Endothelial cell of umbilical vein (primary cell): ENCODE measurements around the gene REEP3. TPM values are rescaled to one million over a fixed set of nuclear protein-coding genes. Genes with fewer than 3 reads are reported as not detected.

Experiments used
- BruUV-seq: library from RNA; stranded (reverse); fragments of 400-500 nt; replicated peaks from 2 replicates; lab custom pipeline; 2021; lab: Mats Ljungman, UMichigan
- CTCF ChIA-PET: fragments of 300-600, 350-600 bp; sonication (Branson Sonifier 250); formaldehyde crosslinking; loops from one replicate; lab custom pipeline; 2021; ENCODE audit warnings: antibody characterized with exemption, inconsistent platforms; lab: Charles Lee
- POLR2A ChIA-PET: fragments of 300-600, 350-600 bp; sonication (Branson Sonifier 250); formaldehyde crosslinking; loops from one replicate; lab custom pipeline; 2021; ENCODE audit warnings: antibody characterized with exemption, inconsistent platforms; lab: Charles Lee
- DNase-seq: peaks from one replicate; pipeline ENCODE4 v3.0.0-alpha.2; 2011; ENCODE audit warnings: low read depth, low spot score
- FAIRE-seq: peaks from 2 replicates; lab custom pipeline; 2011; peaks lifted over from hg19 to GRCh38; lab: Jason Lieb, UNC
- H2AFZ ChIP-seq: 2 replicates; pipeline ENCODE4 v1.6.0; 2012; ENCODE audit warnings: low read depth, low read length, control low read depth, inconsistent platforms
- H3K27ac ChIP-seq: 2 replicates; pipeline ENCODE4 v1.5.1; 2011; ENCODE audit warnings: low read depth, mild to moderate bottlenecking, control low read depth, low read length, moderate library complexity; ENCODE audit not compliant: insufficient read depth
- H3K27me3 ChIP-seq, 2 experiments: 2 replicates each; pipeline versions ENCODE4 v1.6.0 to v1.6.1; 2011; ENCODE audit warnings: low read length in 2 of 2, mixed read lengths in 1 of 2; ENCODE audit not compliant: control insufficient read depth in 2 of 2, insufficient read depth in 2 of 2
- H3K36me3 ChIP-seq, 2 experiments: 2 replicates in 1 of 2; 3 replicates in 1 of 2; pipeline ENCODE4 v1.5.1; 2011; ENCODE audit warnings: low read length in 2 of 2, mild to moderate bottlenecking in 1 of 2, moderate library complexity in 1 of 2; ENCODE audit not compliant: control insufficient read depth in 2 of 2, insufficient read depth in 2 of 2; ENCODE audit errors: extremely low read depth in 1 of 2
- H3K4me1 ChIP-seq: 3 replicates; pipeline ENCODE4 v1.5.1; 2011; ENCODE audit warnings: mild to moderate bottlenecking, low read length; ENCODE audit not compliant: control insufficient read depth, insufficient read depth; ENCODE audit errors: extremely low read depth
- H3K4me2 ChIP-seq: 2 replicates; pipeline ENCODE4 v1.6.1; 2011; ENCODE audit warnings: low read length, control low read depth, mixed read lengths; ENCODE audit not compliant: insufficient read depth
- H3K4me3 ChIP-seq, 3 experiments: fragments of 200-600 bp in 1 of 3; sonication (generic), shearing (Covaris generic) in 1 of 3; replicated peaks in 1 of 3; 2 replicates each; pipeline ENCODE4 v1.5.1; 2011 to 2016; ENCODE audit warnings: control low read depth in 3 of 3, low read length in 3 of 3, mild to moderate bottlenecking in 2 of 3, inconsistent platforms in 1 of 3, low read depth in 1 of 3, moderate library complexity in 1 of 3; ENCODE audit not compliant: insufficient read depth in 1 of 3
- H3K79me2 ChIP-seq: 2 replicates; pipeline ENCODE4 v1.6.0; 2012; ENCODE audit warnings: low read length, inconsistent platforms; ENCODE audit not compliant: control insufficient read depth, insufficient read depth
- H3K9ac ChIP-seq: replicated peaks from 2 replicates; pipeline ENCODE3; 2011; ENCODE audit warnings: low read length, control low read depth; ENCODE audit not compliant: insufficient read depth; ENCODE audit errors: extremely low read depth
- H3K9me1 ChIP-seq: replicated peaks from 3 replicates; pipeline ENCODE4 v1.6.0; 2011; ENCODE audit warnings: mild to moderate bottlenecking, low read length; ENCODE audit not compliant: control insufficient read depth, insufficient read depth; ENCODE audit errors: extremely low read depth
- H3K9me3 ChIP-seq: replicated peaks from 2 replicates; pipeline ENCODE4 v1.5.1; 2012; ENCODE audit warnings: low read length, inconsistent platforms; ENCODE audit not compliant: control insufficient read depth, insufficient read depth
- H4K20me1 ChIP-seq: replicated peaks from 2 replicates; pipeline ENCODE3; 2011; ENCODE audit warnings: mild to moderate bottlenecking, low read length; ENCODE audit not compliant: control insufficient read depth, insufficient read depth; ENCODE audit errors: extremely low read depth
- EZH2 ChIP-seq: IDR thresholded peaks from 2 replicates; pipeline ENCODE4 v1.6.1; 2012; ENCODE audit warnings: borderline replicate concordance, low read depth, mild to moderate bottlenecking, moderate library complexity, low read length, inconsistent platforms; ENCODE audit not compliant: severe bottlenecking
- FOS ChIP-seq: IDR thresholded peaks from 2 replicates; pipeline ENCODE4 v1.6.1; 2011; ENCODE audit warnings: mild to moderate bottlenecking, low read length, moderate library complexity, borderline replicate concordance; ENCODE audit not compliant: insufficient read depth
- GATA2 ChIP-seq: IDR thresholded peaks from 2 replicates; pipeline ENCODE4 v1.7.0; 2011; ENCODE audit warnings: low read depth, mild to moderate bottlenecking, moderate library complexity, mixed read lengths, low read length; ENCODE audit not compliant: insufficient read length, insufficient read depth
- JUN ChIP-seq: IDR thresholded peaks from 2 replicates; pipeline ENCODE4 v1.6.1; 2011; ENCODE audit warnings: borderline replicate concordance, low read depth; ENCODE audit not compliant: insufficient read length, insufficient read depth
- MYC ChIP-seq: IDR thresholded peaks from one replicate; pipeline ENCODE4 v1.6.1; 2011; ENCODE audit warnings: mild to moderate bottlenecking, low read depth, low read length
- POLR2A ChIP-seq: IDR thresholded peaks from 2 replicates; pipeline ENCODE4 v1.6.1; 2012; ENCODE audit warnings: low read depth, mild to moderate bottlenecking, control low read depth, low read length
- POLR2AphosphoS5 ChIP-seq: IDR thresholded peaks from 2 replicates; pipeline ENCODE4 v1.6.1; 2012; ENCODE audit warnings: low read depth, mild to moderate bottlenecking, control low read depth, low read length, moderate library complexity; ENCODE audit not compliant: insufficient read depth
- dilution Hi-C: fragments of 300-500 bp; cut with MboI; formaldehyde crosslinking; loops from one replicate; pipeline ENCODE4 v1.15.0; 2019; ENCODE audit warnings: low sequenced_read_pairs; ENCODE audit not compliant: extremely low pct_ligation_motif_present
- intact Hi-C: fragments of 100-400 bp; cut with micrococcal nuclease; formaldehyde crosslinking; loops from one replicate; pipeline ENCODE4 v1.10.0; 2022
- polyA plus RNA-seq, 4 experiments: library from polyadenylated mRNA; depleted of rRNA in 3 of 4; stranded (reverse) in 3 of 4; unstranded in 1 of 4; fragments of >200 nt; gene quantifications; 2 replicates each; pipeline versions ENCODE4 v1.2.1 to v1.2.3, GENCODE V29; 2011 to 2012; ENCODE audit warnings: missing spikeins in 1 of 4
- total RNA-seq: library from RNA; stranded (reverse); gene quantifications from 2 replicates; pipeline ENCODE4 v1.2.3, GENCODE V29; 2021
- TF ChIP-seq, protein P1 (sequence below), 2 donors: IDR thresholded peaks; 1 replicate in 1 of 2; 2 replicates in 1 of 2; pipeline ENCODE4 v1.5.1; 2011; ENCODE audit warnings: low read length in 2 of 2, mild to moderate bottlenecking in 2 of 2, moderate library complexity in 2 of 2, control low read depth in 1 of 2, inconsistent platforms in 1 of 2, low read depth in 1 of 2; ENCODE audit not compliant: insufficient read depth in 1 of 2; ENCODE audit errors: extremely low read depth in 1 of 2
- TF ChIP-seq, protein P2 (sequence below): IDR thresholded peaks from 2 replicates; pipeline ENCODE4 v1.6.1; 2011; ENCODE audit not compliant: insufficient read depth, insufficient read length

Gene REEP3
- total and polyA plus RNA-seq, 2 donors (not counting 3 experiments of a cell fraction or from before 2014, with no cell fraction given) = 12.3 to 48.3 TPM

DNA sequence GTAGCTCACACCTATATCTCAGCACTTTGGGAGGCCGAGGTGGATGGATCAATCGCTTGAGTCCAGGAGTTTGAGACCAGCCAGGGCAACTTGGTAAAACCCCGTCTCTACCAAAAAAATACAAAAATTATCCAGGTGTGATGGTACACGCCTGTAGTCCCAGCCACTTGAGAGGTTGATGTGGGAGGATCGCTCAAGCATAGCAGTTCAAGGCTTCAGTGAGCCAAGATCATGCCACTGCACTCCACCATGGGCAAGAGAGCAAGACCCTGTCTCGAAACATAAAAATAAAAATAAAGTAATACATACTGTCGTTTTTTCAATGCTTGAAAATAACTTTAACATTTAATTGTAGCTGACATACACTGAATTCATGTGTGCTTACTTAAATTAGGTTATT is 57.3 kb downstream of the REEP3 start:
- no peak for FAIRE-seq
- Histone ChIP-seq H3K9me1 (no peaks in the 10 kb centered on the region), H3K4me1 (peaks cover 19% of the 10 kb centered on the region), H4K20me1 (no peaks in the 10 kb centered on the region), H3K36me3 (peaks cover 2 to 6% of the 10 kb centered on the region in 2 experiments), H2AFZ (no peak overlapping the region), H3K9me3 (no peaks in the 10 kb centered on the region), H3K9ac (no peak overlapping the region), H3K4me3 (no peak overlapping the region), H3K4me2 (no peak overlapping the region), H3K27me3 (no peaks in the 10 kb centered on the region), H3K79me2 (peaks cover 18% of the 10 kb centered on the region), H3K27ac (no peak overlapping the region)
- TF ChIP-seq FOS (no peak), GATA2 (no peak), POLR2A (no peak), MYC (no peak), EZH2 (no peak), JUN (no peak), POLR2AphosphoS5 (no peak)
- TF ChIP-seq, protein P1, sequence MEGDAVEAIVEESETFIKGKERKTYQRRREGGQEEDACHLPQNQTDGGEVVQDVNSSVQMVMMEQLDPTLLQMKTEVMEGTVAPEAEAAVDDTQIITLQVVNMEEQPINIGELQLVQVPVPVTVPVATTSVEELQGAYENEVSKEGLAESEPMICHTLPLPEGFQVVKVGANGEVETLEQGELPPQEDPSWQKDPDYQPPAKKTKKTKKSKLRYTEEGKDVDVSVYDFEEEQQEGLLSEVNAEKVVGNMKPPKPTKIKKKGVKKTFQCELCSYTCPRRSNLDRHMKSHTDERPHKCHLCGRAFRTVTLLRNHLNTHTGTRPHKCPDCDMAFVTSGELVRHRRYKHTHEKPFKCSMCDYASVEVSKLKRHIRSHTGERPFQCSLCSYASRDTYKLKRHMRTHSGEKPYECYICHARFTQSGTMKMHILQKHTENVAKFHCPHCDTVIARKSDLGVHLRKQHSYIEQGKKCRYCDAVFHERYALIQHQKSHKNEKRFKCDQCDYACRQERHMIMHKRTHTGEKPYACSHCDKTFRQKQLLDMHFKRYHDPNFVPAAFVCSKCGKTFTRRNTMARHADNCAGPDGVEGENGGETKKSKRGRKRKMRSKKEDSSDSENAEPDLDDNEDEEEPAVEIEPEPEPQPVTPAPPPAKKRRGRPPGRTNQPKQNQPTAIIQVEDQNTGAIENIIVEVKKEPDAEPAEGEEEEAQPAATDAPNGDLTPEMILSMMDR (IDR thresholded peaks at IDR 0.05; ENCODE audit: extremely low read depth in 1 of 2, insufficient read depth in 1 of 2, low read depth in 1 of 2, low read length in 2 of 2) = no peak
- TF ChIP-seq, protein P2, sequence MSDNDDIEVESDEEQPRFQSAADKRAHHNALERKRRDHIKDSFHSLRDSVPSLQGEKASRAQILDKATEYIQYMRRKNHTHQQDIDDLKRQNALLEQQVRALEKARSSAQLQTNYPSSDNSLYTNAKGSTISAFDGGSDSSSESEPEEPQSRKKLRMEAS = no peak
- DNase-seq = no peak
- BruUV-seq = no TSS peak
- dilution Hi-C loops = no loop called here
- ChIA-PET CTCF (interaction anchor here (0.9 kb wide), 1 partner anchor 11 kb away, joined by 5 read pairs; no protein-coding TSS in a partner anchor), POLR2A (no interaction called here)
- intact Hi-C loops = no loop called here
